ENCODE data around the gene BAX.

The BAX gene

GRCh38 chr19:48988860-48989259 is 34.2 kb downstream of the BAX start:
- no peak for DNase-seq

- no peak for DNase-seq
Observed at GRCh38 chr19:48989701-48990291, 35.1 kb downstream of the BAX start.

- DNase-seq = no peak
Observed at GRCh38 chr19:48990400-48990799, 35.7 kb downstream of the BAX start.

GRCh38 chr19:48991011-48991609 is 36.4 kb downstream of the BAX start:
- no peak for DNase-seq

GRCh38 chr19:48991873-48992580 is 37.4 kb downstream of the BAX start:
- DNase-seq = no peak

GRCh38 chr19:48992581-48993174 is 38.0 kb downstream of the BAX start:
- no peak for DNase-seq

- peak; percentile 80 for DNase-seq
Observed at GRCh38 chr19:48993175-48994034, 38.7 kb downstream of the BAX start, which contains the start of the genes GYS1 and RUVBL2. GYS1 (minus strand) TSS chr19:48993309; CDS start chr19:48993112, 197 bp downstream. RUVBL2 (plus strand) TSS chr19:48993887; CDS start chr19:48993912, 25 bp downstream.

GRCh38 chr19:48994035-48994386 is 39.3 kb downstream of the BAX start:
- DNase-seq = no peak

DNA sequence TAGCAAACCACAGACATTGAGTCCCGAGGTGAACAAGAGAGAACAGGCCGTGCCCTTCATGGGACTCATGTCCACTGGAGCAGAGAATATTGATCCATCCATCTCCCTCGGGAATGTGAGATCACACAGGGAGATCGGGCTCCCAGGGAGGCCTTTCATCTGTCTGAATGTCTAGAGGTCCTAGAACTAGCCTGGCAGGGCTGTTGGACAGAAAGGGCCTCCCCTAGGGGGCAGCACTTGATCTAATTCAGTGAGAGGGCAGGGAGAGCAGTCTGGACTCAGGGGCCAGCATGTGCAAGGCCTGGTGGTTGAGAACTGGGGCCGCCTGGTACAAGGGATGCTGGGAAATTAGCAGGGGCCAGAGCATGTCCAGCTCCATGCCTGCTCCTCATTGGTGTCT is 43.3 kb downstream of the BAX start:
- no peak for DNase-seq

- DNase-seq = no peak
Observed at GRCh38 chr19:48999481-49000325, 45.0 kb downstream of the BAX start.

- no peak for DNase-seq
Observed at GRCh38 chr19:49004133-49004532, 49.5 kb downstream of the BAX start.

DNA sequence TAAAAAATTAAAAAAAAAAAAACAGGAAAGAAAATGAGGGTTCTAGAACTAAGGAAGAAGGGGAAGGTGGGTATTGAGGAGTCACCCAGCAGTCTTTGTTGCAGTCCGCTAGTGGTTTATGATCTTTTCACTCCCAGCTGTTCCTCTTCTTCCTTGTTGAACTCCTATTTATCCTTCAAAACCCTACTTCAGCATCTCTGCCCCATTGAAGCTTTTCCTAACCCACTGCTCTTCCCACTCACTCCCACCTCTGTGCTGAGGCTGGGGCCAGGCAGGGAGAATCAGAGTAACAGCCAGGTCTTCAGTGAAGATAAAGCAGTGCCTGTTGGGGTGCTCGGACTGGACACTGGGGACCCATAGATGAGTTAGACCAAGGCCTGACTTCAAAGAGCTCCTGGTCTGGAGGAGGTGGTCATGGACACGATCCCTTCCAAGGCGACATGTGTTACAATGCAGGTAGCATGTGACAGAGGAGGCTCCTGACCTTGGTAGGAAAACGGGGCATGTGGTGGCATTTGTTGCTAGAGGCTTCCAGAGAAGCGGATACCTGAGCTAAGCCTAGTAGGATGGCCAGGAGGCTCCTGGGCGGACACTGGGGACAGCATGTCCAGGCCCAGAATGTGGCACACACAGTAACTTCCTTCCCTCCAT is 50.4 kb downstream of the BAX start:
- DNase-seq = no peak

DNA sequence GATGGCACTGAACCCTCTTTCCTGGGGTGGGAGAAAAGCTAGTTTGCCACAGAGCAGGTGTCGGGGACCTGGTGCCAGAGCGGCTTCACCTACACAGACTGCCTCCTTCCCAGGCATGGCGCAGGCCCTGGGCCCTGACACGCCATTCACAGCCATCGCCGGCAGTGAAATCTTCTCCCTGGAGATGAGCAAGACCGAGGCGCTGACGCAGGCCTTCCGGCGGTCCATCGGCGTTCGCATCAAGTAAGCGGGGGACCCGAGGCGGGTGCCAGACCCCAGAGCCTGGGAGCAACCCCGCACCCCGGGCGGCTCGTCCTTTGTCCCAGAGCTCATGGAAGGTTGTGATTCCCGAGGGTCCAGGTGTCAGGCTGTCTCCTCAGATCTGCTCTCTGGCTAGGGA is 52.2 kb downstream of the BAX start:
- no peak for DNase-seq

DNA sequence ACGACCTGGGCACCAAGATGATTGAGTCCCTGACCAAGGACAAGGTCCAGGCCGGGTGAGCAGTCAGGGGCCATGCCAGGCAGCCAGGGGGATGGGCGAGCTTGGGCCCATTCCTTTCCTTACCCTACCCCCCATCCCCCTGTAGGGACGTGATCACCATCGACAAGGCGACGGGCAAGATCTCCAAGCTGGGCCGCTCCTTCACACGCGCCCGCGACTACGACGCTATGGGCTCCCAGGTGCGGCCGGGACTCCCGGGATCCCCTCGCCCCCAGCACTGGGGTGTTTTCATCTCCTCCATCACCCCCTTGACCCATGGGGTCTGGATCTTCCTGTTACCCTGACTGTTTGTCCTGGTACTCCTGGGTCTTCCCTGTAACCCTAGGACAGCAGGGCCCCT is 55.2 kb downstream of the BAX start:
- DNase-seq = no peak

DNA sequence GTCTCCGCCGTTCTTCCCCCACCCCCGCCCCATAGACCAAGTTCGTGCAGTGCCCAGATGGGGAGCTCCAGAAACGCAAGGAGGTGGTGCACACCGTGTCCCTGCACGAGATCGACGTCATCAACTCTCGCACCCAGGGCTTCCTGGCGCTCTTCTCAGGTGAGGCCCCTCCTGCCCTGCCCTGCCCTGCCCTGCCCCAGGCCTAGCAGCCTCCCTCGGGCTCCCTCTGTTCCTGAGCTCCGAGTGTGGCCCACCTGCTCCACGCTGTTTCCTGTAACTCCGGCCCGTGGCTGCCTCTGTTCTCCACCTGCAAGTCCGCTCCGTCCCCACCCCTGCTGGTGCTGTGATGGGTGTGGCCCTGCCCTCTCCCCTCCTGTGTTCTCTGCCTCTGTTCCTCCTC is 55.8 kb downstream of the BAX start:
- DNase-seq = no peak

DNA sequence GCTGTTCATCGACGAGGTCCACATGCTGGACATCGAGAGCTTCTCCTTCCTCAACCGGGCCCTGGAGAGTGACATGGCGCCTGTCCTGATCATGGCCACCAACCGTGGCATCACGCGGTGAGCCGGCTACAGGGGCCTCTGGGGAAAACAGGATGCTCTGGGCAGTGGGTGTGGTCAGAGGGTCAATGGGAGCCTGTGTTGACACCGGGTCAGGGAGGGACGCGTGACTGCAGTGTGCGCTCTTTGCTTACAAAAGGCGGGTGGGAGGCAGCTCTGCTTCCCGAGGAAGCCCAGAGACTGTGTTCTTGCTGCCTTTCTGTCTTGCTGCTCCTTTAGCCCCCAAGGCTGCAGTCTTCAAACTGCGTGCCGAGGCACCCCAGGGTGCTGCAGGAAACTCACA is 56.5 kb downstream of the BAX start:
- no peak for DNase-seq

Measured in 8988T (cell line).